Kidney epithelial cell (primary cell): ENCODE measurements around the gene SLC6A14. TPM values are rescaled to one million over a fixed set of nuclear protein-coding genes. Genes with fewer than 3 reads are reported as not detected.

Source experiments
- DNase-seq: peaks from one replicate; pipeline ENCODE4 v3.0.0-alpha.2; 2010; ENCODE audit warnings: low read depth
- H3K27me3 ChIP-seq: 2 replicates; pipeline ENCODE4 v1.6.0; 2011; ENCODE audit warnings: low read length; ENCODE audit not compliant: control insufficient read depth, insufficient read depth
- H3K36me3 ChIP-seq: 2 replicates; pipeline ENCODE4 v1.5.1; 2011; ENCODE audit warnings: low read length; ENCODE audit not compliant: control insufficient read depth, insufficient read depth
- H3K4me3 ChIP-seq: 2 replicates; pipeline ENCODE4 v1.5.1; 2011; ENCODE audit warnings: low read depth, mild to moderate bottlenecking, control low read depth, low read length
- CTCF ChIP-seq: IDR thresholded peaks from 2 replicates; pipeline ENCODE4 v1.5.1; 2011; ENCODE audit warnings: mild to moderate bottlenecking, moderate library complexity, low read length, control low read depth, inconsistent platforms; ENCODE audit not compliant: insufficient read depth, poor library complexity, severe bottlenecking
- total RNA-seq: library from RNA; depleted of rRNA; stranded (reverse); fragments of >200 nt; gene quantifications from 2 replicates; pipeline ENCODE4 v1.2.3, GENCODE V29; 2015

The SLC6A14 gene
- 0.13 TPM in 1 of 2 replicates, not detected in the other for total RNA-seq

- H3K4me3 ChIP-seq, result no peak within 1 kb of the TSS
- DNase-seq, result no peak
- peaks cover 2% of the 10 kb centered on the region for H3K27me3 ChIP-seq
- TF ChIP-seq CTCF, result no peak
- H3K36me3 ChIP-seq, result no peaks in the 10 kb centered on the region
Measured at GRCh38 chrX:116436358-116436816, at the start of gene SLC6A14. Gene SLC6A14, plus strand, starts transcription at chrX:116436606. Its CDS starts 104 bp downstream, at chrX:116436710.

- Histone ChIP-seq H3K27me3 (no peaks in the 10 kb centered on the region), H3K4me3 (no peak overlapping the region), H3K36me3 (no peaks in the 10 kb centered on the region)
- no peak for DNase-seq
- TF ChIP-seq CTCF, result no peak
Measured at GRCh38 chrX:116395752-116396151, 40.7 kb upstream of the SLC6A14 start.

- DNase-seq, result no peak
- TF ChIP-seq CTCF, result no peak
- no peaks in the 10 kb centered on the region for H3K36me3 ChIP-seq
- no peak overlapping the region for H3K4me3 ChIP-seq
- no peaks in the 10 kb centered on the region for H3K27me3 ChIP-seq
Measured at GRCh38 chrX:116399681-116400080, 36.7 kb upstream of the SLC6A14 start.

GRCh38 chrX:116409219-116409618 lies 27.2 kb upstream of the SLC6A14 start:
- no peak for TF ChIP-seq CTCF

GRCh38 chrX:116413273-116413672 lies 23.1 kb upstream of the SLC6A14 start:
- no peak for DNase-seq

More at GRCh38 chrX:116409219-116409618, 27.2 kb upstream of the SLC6A14 start:
- no peak for DNase-seq
- Histone ChIP-seq H3K36me3 (no peaks in the 10 kb centered on the region), H3K27me3 (no peaks in the 10 kb centered on the region), H3K4me3 (no peak overlapping the region)

More at GRCh38 chrX:116413273-116413672, 23.1 kb upstream of the SLC6A14 start:
- Histone ChIP-seq H3K36me3 (no peaks in the 10 kb centered on the region), H3K27me3 (no peaks in the 10 kb centered on the region), H3K4me3 (no peak overlapping the region)
- TF ChIP-seq CTCF, result no peak
